Activated CD4-positive, alpha-beta T cell treated with anti-CD3 and anti-CD28 coated beads for 36 hours (primary cell): ENCODE results near the gene AP5S1. TPM values are rescaled to one million over a fixed set of nuclear protein-coding genes. Genes with fewer than 3 reads are reported as not detected.

Experiments used
- ATAC-seq: fragments of 200-7000 bp; cut with Tn5 transposase; one replicate; pipeline ENCODE4 v1.10.0; 2021; ENCODE audit warnings: mild to moderate bottlenecking, moderate library complexity
- CTCF ChIA-PET: fragments of 350-600 bp; sonication (Branson Sonifier 250); formaldehyde crosslinking; loops from one replicate; lab custom pipeline; 2021; ENCODE audit warnings: antibody characterized with exemption; lab: Charles Lee
- POLR2A ChIA-PET: fragments of 350-600 bp; sonication (Branson Sonifier 250); formaldehyde crosslinking; loops from one replicate; lab custom pipeline; 2021; ENCODE audit warnings: antibody characterized with exemption, inconsistent platforms; lab: Charles Lee
- DNase-seq: peaks from one replicate; pipeline ENCODE4 v3.0.0-alpha.2; 2020
- H3K27ac Mint-ChIP-seq: one replicate; pipeline ENCODE4 v1.8.0; 2021; ENCODE audit warnings: mixed read lengths
- H3K27me3 Mint-ChIP-seq: one replicate; pipeline ENCODE4 v1.8.0; 2021; ENCODE audit warnings: mixed read lengths
- H3K36me3 Mint-ChIP-seq: one replicate; pipeline ENCODE4 v1.8.0; 2021; ENCODE audit warnings: low read depth, mixed read lengths
- H3K4me1 Mint-ChIP-seq: one replicate; pipeline ENCODE4 v1.8.0; 2021; ENCODE audit warnings: mixed read lengths
- H3K4me3 Mint-ChIP-seq: one replicate; pipeline ENCODE4 v1.8.0; 2021; ENCODE audit warnings: mild to moderate bottlenecking, moderate library complexity, mixed read lengths
- H3K9me3 Mint-ChIP-seq: one replicate; pipeline ENCODE4 v1.8.0; 2021; ENCODE audit warnings: low read depth, mixed read lengths
- intact Hi-C, 2 experiments: fragments of 100-400 bp; cut with DNase I in 1 of 2; cut with micrococcal nuclease in 1 of 2; formaldehyde crosslinking; loops; one replicate each; pipeline versions ENCODE4 v1.14.2 to v1.15.1; 2022 to 2024; cut with DNase I, micrococcal nuclease
- total RNA-seq, 2 experiments: library from RNA; stranded (reverse); gene quantifications; one replicate each; pipeline ENCODE4 v1.2.3, GENCODE V29; 2021

The AP5S1 gene
- total RNA-seq, 2 experiments from 2014 or later = 9.1 to 11.3 TPM

GRCh38 chr20:3864518-3864917 lies 44.2 kb downstream of the AP5S1 start:
- no peaks in the 10 kb centered on the region for H3K9me3 Mint-ChIP-seq
- no peaks in the 10 kb centered on the region for H3K27me3 Mint-ChIP-seq
- DNase-seq = no peak
- H3K27ac Mint-ChIP-seq = no peak overlapping the region
- no peak overlapping the region for H3K4me3 Mint-ChIP-seq
- CTCF ChIA-PET = interaction anchor here (0.6 kb wide), 1 partner anchor 31 kb away, joined by 3 read pairs; no protein-coding TSS in a partner anchor
- no peak for ATAC-seq
- no peaks in the 10 kb centered on the region for H3K4me1 Mint-ChIP-seq
- POLR2A ChIA-PET = no interaction called here
- peaks cover 31% of the 10 kb centered on the region for H3K36me3 Mint-ChIP-seq
- intact Hi-C loops = loop anchor here in 1 of 2 experiments (5.0 kb wide), 1 partner anchor 172 kb away; no protein-coding TSS in a partner anchor

GRCh38 chr20:3865152-3865886 lies 45.0 kb downstream of the AP5S1 start:
- no peak overlapping the region for H3K4me3 Mint-ChIP-seq
- H3K27me3 Mint-ChIP-seq = no peaks in the 10 kb centered on the region
- CTCF ChIA-PET = no interaction called here
- H3K27ac Mint-ChIP-seq = no peak overlapping the region
- no peaks in the 10 kb centered on the region for H3K4me1 Mint-ChIP-seq
- POLR2A ChIA-PET = interaction anchor here (0.6 kb wide), 1 partner anchor 21 kb away, joined by 3 read pairs; no protein-coding TSS in a partner anchor
- DNase-seq = no peak
- H3K9me3 Mint-ChIP-seq = no peaks in the 10 kb centered on the region
- H3K36me3 Mint-ChIP-seq = peaks cover 31% of the 10 kb centered on the region
- ATAC-seq = no peak
- intact Hi-C loops = no loop called here

GRCh38 chr20:3865887-3866407 lies 45.6 kb downstream of the AP5S1 start:
- no peak overlapping the region for H3K27ac Mint-ChIP-seq
- H3K9me3 Mint-ChIP-seq = no peaks in the 10 kb centered on the region
- CTCF ChIA-PET = interaction anchor here (1.7 kb wide), 1 partner anchor 11 kb away, joined by 5 read pairs; no protein-coding TSS in a partner anchor
- no peak overlapping the region for H3K4me3 Mint-ChIP-seq
- H3K4me1 Mint-ChIP-seq = no peaks in the 10 kb centered on the region
- DNase-seq (no peak), ATAC-seq (no peak)
- POLR2A ChIA-PET = interaction anchor here (0.5 to 0.6 kb wide), 2 partner anchors 10 to 21 kb away, joined by 3 read pairs; no protein-coding TSS in a partner anchor
- H3K27me3 Mint-ChIP-seq = no peaks in the 10 kb centered on the region
- intact Hi-C loops = no loop called here
- peaks cover 31% of the 10 kb centered on the region for H3K36me3 Mint-ChIP-seq

GRCh38 chr20:3866464-3866863 lies 46.1 kb downstream of the AP5S1 start:
- H3K27me3 Mint-ChIP-seq = no peaks in the 10 kb centered on the region
- POLR2A ChIA-PET = interaction anchor here (0.5 to 0.7 kb wide), 2 partner anchors 9 to 97 kb away, joined by 3 read pairs; no protein-coding TSS in a partner anchor
- CTCF ChIA-PET = interaction anchor here (1.0 to 1.7 kb wide), 3 partner anchors 10 to 219 kb away, joined by 3 to 5 read pairs (median 3); no protein-coding TSS in a partner anchor
- H3K4me3 Mint-ChIP-seq = no peak overlapping the region
- intact Hi-C loops = no loop called here
- no peaks in the 10 kb centered on the region for H3K9me3 Mint-ChIP-seq
- DNase-seq (no peak), ATAC-seq (no peak)
- H3K36me3 Mint-ChIP-seq = peaks cover 26% of the 10 kb centered on the region
- no peak overlapping the region for H3K27ac Mint-ChIP-seq
- no peaks in the 10 kb centered on the region for H3K4me1 Mint-ChIP-seq

GRCh38 chr20:3867802-3868201 lies 47.5 kb downstream of the AP5S1 start:
- ChIA-PET POLR2A (no interaction called here), CTCF (interaction anchor here (1.7 kb wide), 1 partner anchor 13 kb away, joined by 5 read pairs; no protein-coding TSS in a partner anchor)
- H3K9me3 Mint-ChIP-seq = no peaks in the 10 kb centered on the region
- no peaks in the 10 kb centered on the region for H3K27me3 Mint-ChIP-seq
- H3K4me3 Mint-ChIP-seq = no peak overlapping the region
- peaks cover 17% of the 10 kb centered on the region for H3K36me3 Mint-ChIP-seq
- intact Hi-C loops = no loop called here
- DNase-seq = no peak
- H3K4me1 Mint-ChIP-seq = no peaks in the 10 kb centered on the region
- ATAC-seq = no peak
- no peak overlapping the region for H3K27ac Mint-ChIP-seq

- ATAC-seq (peak; percentile 9), DNase-seq (no peak)
- CTCF ChIA-PET = interaction anchor here (0.7 kb wide), 1 partner anchor 15 kb away, joined by 8 read pairs; no protein-coding TSS in a partner anchor
- Mint-ChIP-seq H3K9me3 (no peaks in the 10 kb centered on the region), H3K4me1 (peaks cover 2% of the 10 kb centered on the region), H3K36me3 (peaks cover 18% of the 10 kb centered on the region), H3K27ac (no peak overlapping the region), H3K27me3 (no peaks in the 10 kb centered on the region), H3K4me3 (no peak overlapping the region)
- intact Hi-C loops = no loop called here
- POLR2A ChIA-PET = interaction anchor here (0.6 kb wide), 1 partner anchor 35 kb away, joined by 7 read pairs; no protein-coding TSS in a partner anchor
These were observed 49.7 kb downstream of the AP5S1 start for GRCh38 chr20:3869839-3870634.

GRCh38 chr20:3871550-3872265 lies 51.4 kb downstream of the AP5S1 start:
- CTCF ChIA-PET = interaction anchor here (0.6 to 1.3 kb wide), 4 partner anchors 11 to 121 kb away, joined by 3 to 4 read pairs (median 4); no protein-coding TSS in a partner anchor
- POLR2A ChIA-PET = no interaction called here
- intact Hi-C loops = no loop called here

GRCh38 chr20:3873507-3873906 lies 53.2 kb downstream of the AP5S1 start:
- H3K27me3 Mint-ChIP-seq = no peaks in the 10 kb centered on the region
- no peak overlapping the region for H3K4me3 Mint-ChIP-seq
- DNase-seq (no peak), ATAC-seq (no peak)
- no peaks in the 10 kb centered on the region for H3K9me3 Mint-ChIP-seq
- POLR2A ChIA-PET = no interaction called here
- intact Hi-C loops = no loop called here
- no peak overlapping the region for H3K27ac Mint-ChIP-seq
- CTCF ChIA-PET = no interaction called here
- H3K4me1 Mint-ChIP-seq = peaks cover 8% of the 10 kb centered on the region
- peaks cover 17% of the 10 kb centered on the region for H3K36me3 Mint-ChIP-seq

More at GRCh38 chr20:3871550-3872265, 51.4 kb downstream of the AP5S1 start:
- no peaks in the 10 kb centered on the region for H3K9me3 Mint-ChIP-seq
- H3K27ac Mint-ChIP-seq = no peak overlapping the region
- ATAC-seq (no peak), DNase-seq (no peak)
- no peak overlapping the region for H3K4me3 Mint-ChIP-seq
- H3K36me3 Mint-ChIP-seq = peaks cover 17% of the 10 kb centered on the region
- peaks cover 8% of the 10 kb centered on the region for H3K4me1 Mint-ChIP-seq
- no peaks in the 10 kb centered on the region for H3K27me3 Mint-ChIP-seq

GRCh38 chr20:3874194-3874844 lies 54.0 kb downstream of the AP5S1 start:
- DNase-seq = no peak
- peaks cover 17% of the 10 kb centered on the region for H3K36me3 Mint-ChIP-seq
- H3K27me3 Mint-ChIP-seq = no peaks in the 10 kb centered on the region
- H3K9me3 Mint-ChIP-seq = no peaks in the 10 kb centered on the region
- intact Hi-C loops = no loop called here
- H3K4me1 Mint-ChIP-seq = peaks cover 8% of the 10 kb centered on the region
- ChIA-PET POLR2A (no interaction called here), CTCF (interaction anchor here (0.6 kb wide), 1 partner anchor 26 kb away, joined by 3 read pairs; no protein-coding TSS in a partner anchor)
- no peak for ATAC-seq
- no peak overlapping the region for H3K27ac Mint-ChIP-seq
- no peak overlapping the region for H3K4me3 Mint-ChIP-seq

- Mint-ChIP-seq H3K4me3 (no peak overlapping the region), H3K9me3 (no peaks in the 10 kb centered on the region), H3K4me1 (peaks cover 8% of the 10 kb centered on the region), H3K36me3 (peaks cover 17% of the 10 kb centered on the region), H3K27me3 (no peaks in the 10 kb centered on the region), H3K27ac (no peak overlapping the region)
- ATAC-seq (no peak), DNase-seq (no peak)
- intact Hi-C loops = no loop called here
- ChIA-PET POLR2A (interaction anchor here (0.7 kb wide), 1 partner anchor 9 kb away, joined by 3 read pairs; no protein-coding TSS in a partner anchor), CTCF (interaction anchor here (0.7 to 1.8 kb wide), 4 partner anchors 9 to 217 kb away, joined by 3 to 8 read pairs (median 5); no protein-coding TSS in a partner anchor)
These were observed 55.1 kb downstream of the AP5S1 start for GRCh38 chr20:3875378-3875974.
